K562 (cell line): ENCODE data around the gene GSTA4. TPM values are rescaled to one million over a fixed set of nuclear protein-coding genes. Genes with fewer than 3 reads are reported as not detected.

Source experiments
- BDP1 ChIP-seq: IDR thresholded peaks from 3 replicates; pipeline ENCODE4 v1.6.1; 2011; ENCODE audit not compliant: insufficient read length, insufficient read depth
- CBX8 ChIP-seq: fragments of 200-600 bp; sonication (generic); IDR thresholded peaks from 2 replicates; pipeline ENCODE4 v1.6.1; 2012; ENCODE audit warnings: borderline replicate concordance, mixed run types, low read depth, mild to moderate bottlenecking, moderate library complexity, mixed read lengths, low read length, control low read depth, inconsistent platforms; ENCODE audit not compliant: poor library complexity, severe bottlenecking; ENCODE audit errors: extremely low read depth
- EZH2 ChIP-seq: IDR thresholded peaks from 2 replicates; pipeline ENCODE4 v1.6.1; 2012; ENCODE audit warnings: low read depth, mild to moderate bottlenecking, inconsistent platforms, low read length, borderline replicate concordance
- FOXA3 ChIP-seq, 2 experiments: fragments of 450-650 bp in 1 of 2; sonication (generic) in 1 of 2; formaldehyde crosslinking; IDR thresholded peaks in 1 of 2; conservative IDR thresholded peaks in 1 of 2; 2 replicates each; pipeline versions ENCODE4 v1.4.0 to v1.8.0; 2020 to 2022; ENCODE audit warnings: mild to moderate bottlenecking in 2 of 2, missing genetic modification reagents in 1 of 2
- JUND ChIP-seq, 2 experiments: IDR thresholded peaks; 2 replicates in 1 of 2; 3 replicates in 1 of 2; pipeline ENCODE4 v1.6.1; 2011; ENCODE audit warnings: borderline replicate concordance in 2 of 2, low read depth in 2 of 2, low read length in 2 of 2, improper control_type of control experiment in 1 of 2, missing biosample characterization in 1 of 2, missing genetic modification characterization in 1 of 2, missing genetic modification reagents in 1 of 2
- RCOR1 ChIP-seq, 2 experiments: IDR thresholded peaks; 2 replicates each; pipeline ENCODE4 v1.6.1; 2012; ENCODE audit warnings: low read depth in 2 of 2, low read length in 2 of 2, borderline replicate concordance in 1 of 2, improper control_type of control experiment in 1 of 2
- TBP ChIP-seq: optimal IDR thresholded peaks from 2 replicates; pipeline ENCODE3; 2011; ENCODE audit warnings: low read depth, low read length, improper control_type of control experiment
- polyA plus RNA-seq, 8 experiments: library from polyadenylated mRNA; depleted of rRNA in 4 of 8; stranded (reverse) in 5 of 8; unstranded in 3 of 8; fragments of >200 nt; fragmentation: Nextera tagmentation in 2 of 8; fragmentation: Illumina TruSeq in 1 of 8; extraction: Ambion mirVana in 2 of 8; extraction: Trizol in 1 of 8; gene quantifications; 2 replicates each; pipeline versions ENCODE4 v1.2.1 to v1.2.3, GENCODE V29; 2011 to 2014; ENCODE audit warnings: inconsistent platforms in 1 of 8, missing spikeins in 1 of 8
- total RNA-seq, 7 experiments: library from RNA; depleted of rRNA in 6 of 7; stranded (reverse); fragments of >200 nt in 6 of 7; fragmentation: Illumina TruSeq in 2 of 7; extraction: Trizol in 2 of 7; gene quantifications; 2 replicates each; pipeline versions ENCODE4 v1.2.1 to v1.2.3, GENCODE V29; 2011 to 2021; ENCODE audit warnings: low replicate concordance in 1 of 7
- TF ChIP-seq, protein P1 (sequence below): fragments of 250-450 bp; sonication (Bioruptor Pico); IDR thresholded peaks from 2 replicates; pipeline ENCODE4 v1.5.0; 2022; ENCODE audit warnings: mild to moderate bottlenecking
- TF ChIP-seq, protein P2 (sequence below): fragments of 450-650 bp; IDR thresholded peaks from 2 replicates; pipeline ENCODE4 v1.6.1; 2016; ENCODE audit warnings: mild to moderate bottlenecking, moderate library complexity
- TF ChIP-seq, protein P3 (sequence below): fragments of 450-650 bp; IDR thresholded peaks from 2 replicates; pipeline ENCODE4 v1.6.1; 2016; ENCODE audit warnings: low read depth, mild to moderate bottlenecking, moderate library complexity

GSTA4 gene
- total and polyA plus RNA-seq, 9 of the 15 experiments (the other 6 are each of a cell fraction or from before 2014, with no cell fraction given) = 0.89 to 4.0 (median 2.0) TPM

DNA sequence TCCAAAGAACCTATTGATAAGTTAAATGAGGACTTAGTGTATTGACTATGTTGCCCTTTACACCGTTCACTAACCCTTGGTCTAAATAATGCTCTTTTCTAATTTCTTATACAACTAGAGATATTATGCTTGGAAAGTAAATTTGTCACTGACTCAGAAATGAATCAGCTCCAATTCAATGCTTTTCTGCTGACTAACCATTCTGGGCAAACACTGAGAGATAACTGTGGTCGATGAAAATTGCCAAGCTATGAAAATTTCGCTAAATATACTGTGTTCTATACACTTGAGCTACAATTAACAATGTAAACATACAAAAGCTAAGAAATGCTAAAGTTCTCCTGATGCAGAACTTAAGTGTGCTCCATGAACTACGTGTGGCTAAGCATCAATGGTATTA is 47.0 kb upstream of the GSTA4 start (continued):
- TF ChIP-seq, protein P1, sequence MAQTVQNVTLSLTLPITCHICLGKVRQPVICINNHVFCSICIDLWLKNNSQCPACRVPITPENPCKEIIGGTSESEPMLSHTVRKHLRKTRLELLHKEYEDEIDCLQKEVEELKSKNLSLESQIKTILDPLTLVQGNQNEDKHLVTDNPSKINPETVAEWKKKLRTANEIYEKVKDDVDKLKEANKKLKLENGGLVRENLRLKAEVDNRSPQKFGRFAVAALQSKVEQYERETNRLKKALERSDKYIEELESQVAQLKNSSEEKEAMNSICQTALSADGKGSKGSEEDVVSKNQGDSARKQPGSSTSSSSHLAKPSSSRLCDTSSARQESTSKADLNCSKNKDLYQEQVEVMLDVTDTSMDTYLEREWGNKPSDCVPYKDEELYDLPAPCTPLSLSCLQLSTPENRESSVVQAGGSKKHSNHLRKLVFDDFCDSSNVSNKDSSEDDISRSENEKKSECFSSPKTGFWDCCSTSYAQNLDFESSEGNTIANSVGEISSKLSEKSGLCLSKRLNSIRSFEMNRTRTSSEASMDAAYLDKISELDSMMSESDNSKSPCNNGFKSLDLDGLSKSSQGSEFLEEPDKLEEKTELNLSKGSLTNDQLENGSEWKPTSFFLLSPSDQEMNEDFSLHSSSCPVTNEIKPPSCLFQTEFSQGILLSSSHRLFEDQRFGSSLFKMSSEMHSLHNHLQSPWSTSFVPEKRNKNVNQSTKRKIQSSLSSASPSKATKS = no peak
- TF ChIP-seq TBP (no peak), BDP1 (no peak), RCOR1 (IDR thresholded peaks at IDR 0.05; ENCODE audit: borderline replicate concordance in 1 of 2, low read depth in 2 of 2, low read length in 2 of 2) (no peak), FOXA3 (CRISPR knock-in tag; conservative IDR thresholded peaks at IDR 0.05 in 1 of 2, IDR thresholded peaks at IDR 0.05 in 1 of 2) (no peak), JUND (IDR thresholded peaks at IDR 0.05; ENCODE audit: borderline replicate concordance, low read depth, low read length) (peak; percentile 63), JUND (tag; IDR thresholded peaks at IDR 0.05; ENCODE audit: borderline replicate concordance, low read depth, low read length) (peak; percentile 46; the same call in 1 of the 3 replicates), EZH2 (no peak), CBX8 (no peak)
- TF ChIP-seq, protein P2, sequence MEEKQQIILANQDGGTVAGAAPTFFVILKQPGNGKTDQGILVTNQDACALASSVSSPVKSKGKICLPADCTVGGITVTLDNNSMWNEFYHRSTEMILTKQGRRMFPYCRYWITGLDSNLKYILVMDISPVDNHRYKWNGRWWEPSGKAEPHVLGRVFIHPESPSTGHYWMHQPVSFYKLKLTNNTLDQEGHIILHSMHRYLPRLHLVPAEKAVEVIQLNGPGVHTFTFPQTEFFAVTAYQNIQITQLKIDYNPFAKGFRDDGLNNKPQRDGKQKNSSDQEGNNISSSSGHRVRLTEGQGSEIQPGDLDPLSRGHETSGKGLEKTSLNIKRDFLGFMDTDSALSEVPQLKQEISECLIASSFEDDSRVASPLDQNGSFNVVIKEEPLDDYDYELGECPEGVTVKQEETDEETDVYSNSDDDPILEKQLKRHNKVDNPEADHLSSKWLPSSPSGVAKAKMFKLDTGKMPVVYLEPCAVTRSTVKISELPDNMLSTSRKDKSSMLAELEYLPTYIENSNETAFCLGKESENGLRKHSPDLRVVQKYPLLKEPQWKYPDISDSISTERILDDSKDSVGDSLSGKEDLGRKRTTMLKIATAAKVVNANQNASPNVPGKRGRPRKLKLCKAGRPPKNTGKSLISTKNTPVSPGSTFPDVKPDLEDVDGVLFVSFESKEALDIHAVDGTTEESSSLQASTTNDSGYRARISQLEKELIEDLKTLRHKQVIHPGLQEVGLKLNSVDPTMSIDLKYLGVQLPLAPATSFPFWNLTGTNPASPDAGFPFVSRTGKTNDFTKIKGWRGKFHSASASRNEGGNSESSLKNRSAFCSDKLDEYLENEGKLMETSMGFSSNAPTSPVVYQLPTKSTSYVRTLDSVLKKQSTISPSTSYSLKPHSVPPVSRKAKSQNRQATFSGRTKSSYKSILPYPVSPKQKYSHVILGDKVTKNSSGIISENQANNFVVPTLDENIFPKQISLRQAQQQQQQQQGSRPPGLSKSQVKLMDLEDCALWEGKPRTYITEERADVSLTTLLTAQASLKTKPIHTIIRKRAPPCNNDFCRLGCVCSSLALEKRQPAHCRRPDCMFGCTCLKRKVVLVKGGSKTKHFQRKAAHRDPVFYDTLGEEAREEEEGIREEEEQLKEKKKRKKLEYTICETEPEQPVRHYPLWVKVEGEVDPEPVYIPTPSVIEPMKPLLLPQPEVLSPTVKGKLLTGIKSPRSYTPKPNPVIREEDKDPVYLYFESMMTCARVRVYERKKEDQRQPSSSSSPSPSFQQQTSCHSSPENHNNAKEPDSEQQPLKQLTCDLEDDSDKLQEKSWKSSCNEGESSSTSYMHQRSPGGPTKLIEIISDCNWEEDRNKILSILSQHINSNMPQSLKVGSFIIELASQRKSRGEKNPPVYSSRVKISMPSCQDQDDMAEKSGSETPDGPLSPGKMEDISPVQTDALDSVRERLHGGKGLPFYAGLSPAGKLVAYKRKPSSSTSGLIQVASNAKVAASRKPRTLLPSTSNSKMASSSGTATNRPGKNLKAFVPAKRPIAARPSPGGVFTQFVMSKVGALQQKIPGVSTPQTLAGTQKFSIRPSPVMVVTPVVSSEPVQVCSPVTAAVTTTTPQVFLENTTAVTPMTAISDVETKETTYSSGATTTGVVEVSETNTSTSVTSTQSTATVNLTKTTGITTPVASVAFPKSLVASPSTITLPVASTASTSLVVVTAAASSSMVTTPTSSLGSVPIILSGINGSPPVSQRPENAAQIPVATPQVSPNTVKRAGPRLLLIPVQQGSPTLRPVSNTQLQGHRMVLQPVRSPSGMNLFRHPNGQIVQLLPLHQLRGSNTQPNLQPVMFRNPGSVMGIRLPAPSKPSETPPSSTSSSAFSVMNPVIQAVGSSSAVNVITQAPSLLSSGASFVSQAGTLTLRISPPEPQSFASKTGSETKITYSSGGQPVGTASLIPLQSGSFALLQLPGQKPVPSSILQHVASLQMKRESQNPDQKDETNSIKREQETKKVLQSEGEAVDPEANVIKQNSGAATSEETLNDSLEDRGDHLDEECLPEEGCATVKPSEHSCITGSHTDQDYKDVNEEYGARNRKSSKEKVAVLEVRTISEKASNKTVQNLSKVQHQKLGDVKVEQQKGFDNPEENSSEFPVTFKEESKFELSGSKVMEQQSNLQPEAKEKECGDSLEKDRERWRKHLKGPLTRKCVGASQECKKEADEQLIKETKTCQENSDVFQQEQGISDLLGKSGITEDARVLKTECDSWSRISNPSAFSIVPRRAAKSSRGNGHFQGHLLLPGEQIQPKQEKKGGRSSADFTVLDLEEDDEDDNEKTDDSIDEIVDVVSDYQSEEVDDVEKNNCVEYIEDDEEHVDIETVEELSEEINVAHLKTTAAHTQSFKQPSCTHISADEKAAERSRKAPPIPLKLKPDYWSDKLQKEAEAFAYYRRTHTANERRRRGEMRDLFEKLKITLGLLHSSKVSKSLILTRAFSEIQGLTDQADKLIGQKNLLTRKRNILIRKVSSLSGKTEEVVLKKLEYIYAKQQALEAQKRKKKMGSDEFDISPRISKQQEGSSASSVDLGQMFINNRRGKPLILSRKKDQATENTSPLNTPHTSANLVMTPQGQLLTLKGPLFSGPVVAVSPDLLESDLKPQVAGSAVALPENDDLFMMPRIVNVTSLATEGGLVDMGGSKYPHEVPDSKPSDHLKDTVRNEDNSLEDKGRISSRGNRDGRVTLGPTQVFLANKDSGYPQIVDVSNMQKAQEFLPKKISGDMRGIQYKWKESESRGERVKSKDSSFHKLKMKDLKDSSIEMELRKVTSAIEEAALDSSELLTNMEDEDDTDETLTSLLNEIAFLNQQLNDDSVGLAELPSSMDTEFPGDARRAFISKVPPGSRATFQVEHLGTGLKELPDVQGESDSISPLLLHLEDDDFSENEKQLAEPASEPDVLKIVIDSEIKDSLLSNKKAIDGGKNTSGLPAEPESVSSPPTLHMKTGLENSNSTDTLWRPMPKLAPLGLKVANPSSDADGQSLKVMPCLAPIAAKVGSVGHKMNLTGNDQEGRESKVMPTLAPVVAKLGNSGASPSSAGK = no peak
- TF ChIP-seq, protein P3, sequence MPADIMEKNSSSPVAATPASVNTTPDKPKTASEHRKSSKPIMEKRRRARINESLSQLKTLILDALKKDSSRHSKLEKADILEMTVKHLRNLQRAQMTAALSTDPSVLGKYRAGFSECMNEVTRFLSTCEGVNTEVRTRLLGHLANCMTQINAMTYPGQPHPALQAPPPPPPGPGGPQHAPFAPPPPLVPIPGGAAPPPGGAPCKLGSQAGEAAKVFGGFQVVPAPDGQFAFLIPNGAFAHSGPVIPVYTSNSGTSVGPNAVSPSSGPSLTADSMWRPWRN = no peak
